HEK293T (cell line): ENCODE results near the gene WDR27.

Experiments
- ARNT ChIP-seq: fragments of 450-650 bp; IDR thresholded peaks from 2 replicates; pipeline ENCODE4 v1.6.1; 2017; ENCODE audit warnings: mild to moderate bottlenecking
- BHLHE40 ChIP-seq: fragments of 450-650 bp; IDR thresholded peaks from 2 replicates; pipeline ENCODE4 v1.6.1; 2016; ENCODE audit warnings: mild to moderate bottlenecking, moderate library complexity, borderline replicate concordance
- ELF4 ChIP-seq: fragments of 450-650 bp; IDR thresholded peaks from 2 replicates; pipeline ENCODE4 v1.6.1; 2017; ENCODE audit warnings: antibody characterized with exemption
- FOXA1 ChIP-seq: fragments of 450-650 bp; IDR thresholded peaks from 2 replicates; pipeline ENCODE4 v1.6.1; 2016; ENCODE audit warnings: mild to moderate bottlenecking
- FOXK2 ChIP-seq: fragments of 450-650 bp; IDR thresholded peaks from 2 replicates; pipeline ENCODE4 v1.6.1; 2016; ENCODE audit warnings: mild to moderate bottlenecking
- FOXM1 ChIP-seq: fragments of 450-650 bp; IDR thresholded peaks from 2 replicates; pipeline ENCODE4 v1.6.1; 2017; ENCODE audit warnings: mild to moderate bottlenecking, borderline replicate concordance
- LEF1 ChIP-seq: fragments of 450-650 bp; IDR thresholded peaks from 2 replicates; pipeline ENCODE4 v1.6.1; 2017; ENCODE audit warnings: mild to moderate bottlenecking, borderline replicate concordance
- NFRKB ChIP-seq: fragments of 450-650 bp; IDR thresholded peaks from 2 replicates; pipeline ENCODE4 v1.6.1; 2016; ENCODE audit warnings: mild to moderate bottlenecking, moderate library complexity
- PKNOX1 ChIP-seq: fragments of 450-650 bp; IDR thresholded peaks from 2 replicates; pipeline ENCODE4 v1.6.1; 2016
- SP1 ChIP-seq: fragments of 450-650 bp; IDR thresholded peaks from 2 replicates; pipeline ENCODE4 v1.6.1; 2017
- SUZ12 ChIP-seq: fragments of 450-650 bp; IDR thresholded peaks from 2 replicates; pipeline ENCODE4 v1.6.1; 2016; ENCODE audit warnings: mild to moderate bottlenecking
- TARDBP ChIP-seq: fragments of 450-650 bp; IDR thresholded peaks from 2 replicates; pipeline ENCODE4 v1.6.1; 2016
- ZNF384 ChIP-seq: fragments of 450-650 bp; IDR thresholded peaks from 2 replicates; pipeline ENCODE4 v1.6.1; 2016

- TF ChIP-seq FOXK2 (no peak), FOXM1 (no peak), LEF1 (no peak), SUZ12 (no peak), NFRKB (no peak), BHLHE40 (no peak), FOXA1 (no peak), PKNOX1 (no peak), TARDBP (no peak), ELF4 (no peak), SP1 (no peak), ZNF384 (no peak), ARNT (no peak)
Measured at GRCh38 chr6:169702840-169703246, 1.0 kb upstream of the WDR27 start.
